Hepatocyte (in vitro differentiated cells): ENCODE results near the gene HOXD8. TPM values are rescaled to one million over a fixed set of nuclear protein-coding genes. Genes with fewer than 3 reads are reported as not detected.

Source experiments
- DNase-seq: peaks from one replicate; pipeline ENCODE4 v3.0.0-alpha.2; 2016; ENCODE audit warnings: low spot score
- H2AFZ ChIP-seq: fragments of 200-600 bp; sonication (generic); 2 replicates; pipeline ENCODE4 v1.6.0; 2016; ENCODE audit warnings: antibody characterized with exemption, mild to moderate bottlenecking
- H3K27ac ChIP-seq: fragments of 200-600 bp; sonication (generic); 2 replicates; pipeline ENCODE4 v1.5.1; 2016; ENCODE audit warnings: mild to moderate bottlenecking
- H3K27me3 ChIP-seq: fragments of 200-600 bp; sonication (generic); 2 replicates; pipeline ENCODE4 v1.6.1; 2016
- H3K36me3 ChIP-seq: fragments of 200-600 bp; sonication (generic); replicated peaks from 2 replicates; pipeline ENCODE4 v1.5.1; 2016; ENCODE audit warnings: low read depth; ENCODE audit not compliant: insufficient read depth
- H3K4me1 ChIP-seq: fragments of 200-600 bp; sonication (generic); 2 replicates; pipeline ENCODE4 v1.5.1; 2016; ENCODE audit warnings: mild to moderate bottlenecking, moderate library complexity; ENCODE audit not compliant: insufficient read depth
- H3K4me2 ChIP-seq: fragments of 200-600 bp; sonication (generic); 2 replicates; pipeline ENCODE4 v1.6.0; 2016
- H3K4me3 ChIP-seq: fragments of 200-600 bp; sonication (generic); 2 replicates; pipeline ENCODE4 v1.5.1; 2016; ENCODE audit warnings: mild to moderate bottlenecking
- H3K79me2 ChIP-seq: fragments of 200-600 bp; sonication (generic); 2 replicates; pipeline ENCODE4 v1.6.0; 2017; ENCODE audit warnings: mild to moderate bottlenecking
- H3K9me2 ChIP-seq: fragments of 200-600 bp; sonication (generic); replicated peaks from 2 replicates; pipeline ENCODE4 v1.6.0; 2017; ENCODE audit warnings: mild to moderate bottlenecking; ENCODE audit not compliant: insufficient read depth
- H3K9me3 ChIP-seq: fragments of 200-600 bp; sonication (generic); 2 replicates; pipeline ENCODE4 v1.5.1; 2016; ENCODE audit warnings: low read depth, mild to moderate bottlenecking
- H4K20me1 ChIP-seq: fragments of 200-600 bp; sonication (generic); 2 replicates; pipeline ENCODE4 v1.6.0; 2016; ENCODE audit warnings: mild to moderate bottlenecking; ENCODE audit not compliant: insufficient read depth, poor library complexity, severe bottlenecking
- CTCF ChIP-seq: fragments of 200-600 bp; sonication (generic); IDR thresholded peaks from 2 replicates; pipeline ENCODE4 v1.5.1; 2016; ENCODE audit warnings: antibody characterized with exemption, mild to moderate bottlenecking; ENCODE audit not compliant: poor library complexity
- EZH2 ChIP-seq: fragments of 200-600 bp; sonication (generic); IDR thresholded peaks from 2 replicates; pipeline ENCODE4 v1.6.1; 2016; ENCODE audit warnings: antibody characterized with exemption, mild to moderate bottlenecking, borderline replicate concordance
- EZH2phosphoT487 ChIP-seq: fragments of 200-600 bp; sonication (generic); IDR thresholded peaks from one replicate; pipeline ENCODE4 v1.6.1; 2018; ENCODE audit warnings: antibody characterized with exemption, mild to moderate bottlenecking, low read depth, moderate library complexity; ENCODE audit not compliant: unreplicated experiment, severe bottlenecking
- WGBS: methylation state at CpG from one replicate; pipeline ENCODE4 v1.1.6; 2016; ENCODE audit warnings: low lambda C conversion rate; ENCODE audit errors: missing lambda C conversion rate; 5-methylcytosine and 5-hydroxymethylcytosine counted together
- polyA plus RNA-seq: library from polyadenylated mRNA; unstranded; fragments of >200 nt; fragmentation: Nextera tagmentation; extraction: Ambion mirVana; gene quantifications from 2 replicates; pipeline ENCODE4 v1.2.1, GENCODE V29; 2016
- total RNA-seq: library from RNA; depleted of rRNA; stranded (reverse); fragments of >200 nt; gene quantifications from 2 replicates; pipeline ENCODE4 v1.2.3, GENCODE V29; 2014

The HOXD8 gene
- total and polyA plus RNA-seq, 2 experiments from 2014 or later = 1.3 TPM; not detected in 1

- H2AFZ ChIP-seq = no peak overlapping the region
- H3K79me2 ChIP-seq = peaks cover 58% of the 10 kb centered on the region
- H3K9me3 ChIP-seq = no peaks in the 10 kb centered on the region
- peaks cover 8% of the 10 kb centered on the region for H4K20me1 ChIP-seq
- peak overlapping the region; percentile 91 for H3K4me2 ChIP-seq
- H3K9me2 ChIP-seq = no peaks in the 10 kb centered on the region
- DNase-seq = no peak
- H3K4me3 ChIP-seq = peak overlapping the region; percentile 26
- no peaks in the 10 kb centered on the region for H3K4me1 ChIP-seq
- TF ChIP-seq EZH2 (peak; percentile 75), EZH2phosphoT487 (peak; percentile 74), CTCF (no peak)
- peaks cover 94% of the 10 kb centered on the region for H3K27me3 ChIP-seq
- 4% methylated on average over 53 of the region's 56 CpGs for WGBS
- peak overlapping the region; percentile 93 for H3K27ac ChIP-seq
- no peaks in the 10 kb centered on the region for H3K36me3 ChIP-seq
Observed at GRCh38 chr2:176104316-176105077, 25.0 kb upstream of the HOXD8 start.

GRCh38 chr2:176105078-176105729 lies 24.3 kb upstream of the HOXD8 start:
- peak overlapping the region; percentile 91 for H3K4me2 ChIP-seq
- peak overlapping the region; percentile 70 for H3K4me3 ChIP-seq
- no peak for DNase-seq
- no peaks in the 10 kb centered on the region for H3K4me1 ChIP-seq
- H3K27me3 ChIP-seq = peaks cover 94% of the 10 kb centered on the region
- no peaks in the 10 kb centered on the region for H3K36me3 ChIP-seq
- H3K9me3 ChIP-seq = no peaks in the 10 kb centered on the region
- H3K27ac ChIP-seq = peak overlapping the region; percentile 93
- H4K20me1 ChIP-seq = peaks cover 13% of the 10 kb centered on the region
- 10% methylated on average over 21 of the region's 25 CpGs for WGBS
- no peaks in the 10 kb centered on the region for H3K9me2 ChIP-seq
- TF ChIP-seq CTCF = no peak
- TF ChIP-seq EZH2 = peak; percentile 51
- TF ChIP-seq EZH2phosphoT487 = no peak
- peaks cover 60% of the 10 kb centered on the region for H3K79me2 ChIP-seq
- no peak overlapping the region for H2AFZ ChIP-seq

- H3K9me3 ChIP-seq = no peaks in the 10 kb centered on the region
- no peaks in the 10 kb centered on the region for H3K36me3 ChIP-seq
- no peak overlapping the region for H2AFZ ChIP-seq
- peak overlapping the region; percentile 70 for H3K4me3 ChIP-seq
- whole genome bisulfite sequencing = 10% methylated on average over 24 of the region's 25 CpGs
- peak overlapping the region; percentile 91 for H3K4me2 ChIP-seq
- H3K27ac ChIP-seq = peak overlapping the region; percentile 93
- peaks cover 55% of the 10 kb centered on the region for H3K79me2 ChIP-seq
- DNase-seq = no peak
- no peaks in the 10 kb centered on the region for H3K9me2 ChIP-seq
- peaks cover 13% of the 10 kb centered on the region for H4K20me1 ChIP-seq
- TF ChIP-seq EZH2 = no peak
- no peak for TF ChIP-seq EZH2phosphoT487
- no peak for TF ChIP-seq CTCF
- H3K4me1 ChIP-seq = no peaks in the 10 kb centered on the region
- peaks cover 94% of the 10 kb centered on the region for H3K27me3 ChIP-seq
Observed at GRCh38 chr2:176105730-176106580, 23.6 kb upstream of the HOXD8 start.
